MG63 (cell line): ENCODE measurements around the gene CGB3. TPM values are rescaled to one million over a fixed set of nuclear protein-coding genes. Genes with fewer than 3 reads are reported as not detected.
"Not testable (repeated sequence)": the region's sequence is repeated elsewhere in the genome, so short reads cannot be mapped to it uniquely, and the experiment has no call there.

ENCODE experiments used
- DNase-seq: peaks from one replicate; pipeline ENCODE4 v3.0.0-alpha.2; 2020
- H3K27me3 ChIP-seq: fragments of 250-450 bp; sonication (Bioruptor Pico); 2 replicates; pipeline ENCODE4 v1.5.1; 2020; ENCODE audit warnings: mild to moderate bottlenecking, moderate library complexity
- H3K36me3 ChIP-seq: fragments of 250-450 bp; sonication (Bioruptor Pico); 2 replicates; pipeline ENCODE4 v1.5.1; 2020; ENCODE audit warnings: mild to moderate bottlenecking, moderate library complexity
- H3K4me3 ChIP-seq: fragments of 250-450 bp; sonication (Bioruptor Pico); 2 replicates; pipeline ENCODE4 v1.5.1; 2020; ENCODE audit warnings: mild to moderate bottlenecking, moderate library complexity
- H3K9me3 ChIP-seq: fragments of 250-450 bp; sonication (Bioruptor Pico); 2 replicates; pipeline ENCODE4 v1.5.1; 2020; ENCODE audit warnings: mild to moderate bottlenecking, moderate library complexity
- total RNA-seq: library from RNA; depleted of rRNA; stranded (reverse); fragments of >200 nt; shearing (Covaris generic); gene quantifications from 2 replicates; pipeline ENCODE4 v1.2.3, GENCODE V29; 2014; ENCODE audit warnings: low replicate concordance

Gene CGB3
- total RNA-seq, 1 experiment from 2014 or later = not detected

DNA sequence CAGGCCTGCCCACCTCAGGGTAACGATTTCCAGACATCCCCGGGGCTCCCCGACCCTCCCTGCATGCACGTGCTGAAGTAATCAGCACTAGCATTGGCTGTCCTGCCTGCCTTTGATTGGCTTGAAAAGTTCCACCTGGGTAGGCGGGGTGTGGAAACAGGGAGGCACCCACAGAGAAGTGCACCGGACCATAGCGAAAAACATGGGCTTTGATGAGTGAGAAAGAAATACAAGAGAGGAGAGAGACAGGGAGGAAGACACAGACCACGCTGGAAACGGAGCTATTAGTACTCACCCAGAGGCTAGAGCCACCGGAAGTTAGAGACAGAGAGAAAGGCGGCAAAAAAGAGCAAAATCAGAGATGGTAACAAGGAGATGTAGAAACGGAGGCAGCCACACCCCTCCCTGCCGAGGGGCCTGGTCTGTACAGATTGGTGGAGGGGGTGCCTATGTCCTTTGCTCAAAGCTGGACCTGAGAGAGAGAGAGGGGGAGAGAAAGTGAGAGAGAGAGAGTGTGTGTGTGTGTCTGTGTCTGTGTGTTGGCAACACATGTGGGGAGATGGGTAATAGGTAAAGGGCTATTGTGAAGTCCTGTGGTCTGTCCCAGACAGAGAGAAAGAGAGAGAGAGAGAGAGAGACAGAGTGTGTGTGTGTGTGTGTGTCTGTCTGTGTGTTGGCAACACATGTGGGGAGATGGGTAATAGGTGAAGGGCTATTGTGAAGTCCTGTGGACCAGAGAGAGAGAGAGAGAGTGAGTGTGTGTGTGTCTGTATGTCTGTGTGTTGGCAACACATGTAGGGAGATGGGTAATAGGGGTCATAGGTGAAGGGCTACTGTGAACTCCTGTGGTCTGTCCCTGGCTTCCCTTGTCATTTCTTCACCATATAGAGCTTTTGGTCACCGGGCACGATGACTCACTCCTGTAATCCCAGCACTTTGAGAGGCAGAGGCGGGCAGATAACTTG lies 2.9 kb downstream of the CGB3 start:
- peak; percentile 41 for DNase-seq
- no peak overlapping the region for H3K4me3 ChIP-seq
- no peaks in the 10 kb centered on the region for H3K36me3 ChIP-seq
- peaks cover 11% of the 10 kb centered on the region for H3K27me3 ChIP-seq
- no peaks in the 10 kb centered on the region for H3K9me3 ChIP-seq

DNA sequence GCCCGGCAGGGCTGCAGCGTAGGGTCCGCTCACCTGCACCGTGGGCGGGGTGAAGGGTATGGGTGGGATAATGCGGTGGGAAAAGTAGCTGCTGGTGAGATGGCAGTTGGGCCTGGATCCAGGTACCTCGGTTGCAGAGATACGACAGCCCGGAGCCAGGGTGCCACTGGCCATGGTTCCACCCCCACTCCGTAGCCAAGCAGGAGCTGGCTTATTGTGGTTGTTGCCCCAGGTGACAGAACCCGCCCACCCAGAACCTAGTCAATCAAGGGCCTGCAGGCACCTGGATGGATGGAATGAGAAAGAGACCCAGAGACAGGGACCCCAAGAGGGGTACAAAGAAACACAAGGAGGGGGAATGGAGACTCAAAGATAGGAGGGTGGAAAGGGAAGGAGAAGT lies 3.8 kb downstream of the CGB3 start:
- DNase-seq = no peak
- H3K36me3 ChIP-seq = peaks cover 6% of the 10 kb centered on the region
- H3K9me3 ChIP-seq = no peaks in the 10 kb centered on the region
- H3K4me3 ChIP-seq = no peak overlapping the region
- peaks cover 11% of the 10 kb centered on the region for H3K27me3 ChIP-seq

DNA sequence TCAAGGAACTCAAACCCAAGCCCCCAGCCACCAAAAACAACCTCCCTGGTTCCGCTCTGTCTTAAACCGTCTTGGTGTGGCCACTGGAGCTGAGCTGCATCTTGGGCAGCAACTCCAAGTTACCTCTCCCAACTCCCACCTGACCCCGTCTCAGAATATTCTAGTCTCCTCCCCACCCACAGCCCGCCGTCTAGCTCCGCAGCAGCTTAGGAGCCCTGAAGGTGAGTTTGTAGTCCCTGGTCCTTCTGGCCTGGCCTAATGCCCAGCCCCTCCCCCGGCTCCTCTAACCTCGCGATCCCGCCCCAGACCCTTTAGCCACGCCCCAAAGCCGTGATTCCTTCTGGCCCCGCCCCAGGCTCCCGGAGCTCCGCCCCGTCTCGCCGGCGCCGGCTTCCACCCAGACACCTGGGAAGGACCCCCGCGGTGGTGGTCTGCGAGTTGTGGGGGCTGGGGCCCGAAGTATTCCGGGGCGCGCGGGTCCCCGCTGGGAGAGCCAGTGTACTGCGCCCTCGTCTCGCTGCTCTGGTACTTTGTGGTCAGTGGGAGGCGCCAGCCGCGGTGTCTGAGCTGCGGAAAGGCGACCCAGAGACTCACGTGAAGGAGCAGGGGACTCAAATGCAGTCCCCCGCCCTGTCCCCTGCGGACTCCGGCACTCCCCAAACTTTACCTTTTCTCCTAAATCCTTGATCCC lies 4.7 kb downstream of the CGB3 start:
- peak; percentile 64 for DNase-seq

DNA sequence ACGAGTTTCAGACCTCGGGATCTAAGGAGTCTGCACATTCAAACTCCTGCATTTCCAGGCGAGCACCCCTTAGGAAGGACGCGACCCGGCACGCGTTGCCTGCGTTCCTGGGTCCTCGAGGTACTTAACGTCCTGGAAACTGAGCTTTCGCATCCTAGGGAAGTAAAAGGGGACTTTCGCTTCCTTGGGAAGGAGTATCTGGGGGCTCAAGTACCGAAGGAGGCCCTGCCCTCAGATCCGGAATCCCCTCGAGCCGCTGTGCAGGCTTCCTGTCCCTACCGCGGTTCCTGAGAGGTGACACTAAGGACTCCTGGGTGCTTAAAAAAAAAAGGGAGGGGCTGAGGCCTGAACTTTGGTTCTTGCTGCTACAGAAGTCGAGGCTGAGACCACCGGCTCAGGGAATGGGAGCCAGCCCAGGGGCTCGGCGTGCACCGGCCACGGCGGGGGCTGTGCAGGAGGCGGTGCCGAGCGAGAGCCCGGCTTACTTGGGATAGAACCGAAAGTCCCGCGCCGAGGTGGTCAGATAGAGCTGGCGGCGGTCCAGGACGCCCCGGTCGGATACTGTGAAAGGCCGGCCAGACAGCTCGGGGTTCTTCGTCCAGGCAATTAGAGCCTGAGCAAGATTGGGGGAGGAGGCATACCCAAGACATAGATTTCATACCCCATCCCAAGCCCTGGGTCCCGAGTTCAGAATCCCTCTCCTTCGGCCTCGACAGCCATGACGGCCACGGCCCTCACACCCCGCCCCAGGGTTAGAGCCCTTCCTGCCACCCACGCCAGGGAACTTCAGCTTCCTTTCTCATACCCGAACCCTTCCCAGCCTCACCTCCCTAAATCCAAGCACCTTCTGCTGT lies 5.5 kb downstream of the CGB3 start:
- DNase-seq = not testable (repeated sequence)

More for the DNA sequence above, 4.7 kb downstream of the CGB3 start:
- H3K36me3 ChIP-seq = peaks cover 16% of the 10 kb centered on the region
- peaks cover 11% of the 10 kb centered on the region for H3K27me3 ChIP-seq
- H3K9me3 ChIP-seq = no peaks in the 10 kb centered on the region
- peak overlapping the region; percentile 40 for H3K4me3 ChIP-seq

DNA sequence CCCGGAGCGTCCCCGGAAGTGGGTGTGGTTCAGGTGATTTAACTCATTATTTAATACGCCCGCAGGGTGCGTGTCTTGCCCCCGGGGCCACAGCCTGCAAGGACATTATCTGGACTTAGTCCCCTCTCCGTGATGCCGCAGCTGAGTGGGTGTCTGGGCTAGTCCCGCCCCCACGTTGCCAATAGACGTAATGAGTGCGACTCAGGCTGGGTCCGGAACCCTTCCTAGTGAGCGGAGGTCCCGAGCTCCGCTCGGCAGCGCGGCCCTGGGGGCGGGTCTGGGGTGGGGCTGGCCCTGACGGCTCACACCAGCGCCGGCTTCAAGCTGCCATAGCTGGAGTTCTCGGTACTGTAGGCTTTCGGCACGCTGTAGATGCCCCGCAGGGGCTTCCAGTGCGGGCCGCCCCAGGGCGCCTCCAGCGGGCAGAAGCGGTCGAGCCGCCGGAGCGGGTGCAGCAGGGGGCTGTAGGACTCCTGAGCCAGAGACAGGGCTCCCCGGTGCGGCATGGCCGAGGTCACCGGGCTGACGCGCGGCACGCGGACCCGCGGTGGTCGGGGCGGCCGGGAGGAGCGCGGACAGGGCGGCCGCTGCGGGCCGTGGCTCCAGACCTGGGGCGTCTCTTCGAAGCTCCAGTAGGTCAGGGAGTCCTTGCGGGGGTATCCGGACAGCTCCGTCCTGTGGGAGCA lies 6.3 kb downstream of the CGB3 start:
- Histone ChIP-seq H3K4me3 (no peak overlapping the region), H3K27me3 (peaks cover 11% of the 10 kb centered on the region), H3K36me3 (peaks cover 28% of the 10 kb centered on the region), H3K9me3 (no peaks in the 10 kb centered on the region)
- DNase-seq = peak; percentile 60

More for the DNA sequence above, 5.5 kb downstream of the CGB3 start:
- H3K36me3 ChIP-seq = peaks cover 24% of the 10 kb centered on the region
- not testable (repeated sequence) for H3K9me3 ChIP-seq, H3K4me3 ChIP-seq
- H3K27me3 ChIP-seq = peaks cover 11% of the 10 kb centered on the region

DNA sequence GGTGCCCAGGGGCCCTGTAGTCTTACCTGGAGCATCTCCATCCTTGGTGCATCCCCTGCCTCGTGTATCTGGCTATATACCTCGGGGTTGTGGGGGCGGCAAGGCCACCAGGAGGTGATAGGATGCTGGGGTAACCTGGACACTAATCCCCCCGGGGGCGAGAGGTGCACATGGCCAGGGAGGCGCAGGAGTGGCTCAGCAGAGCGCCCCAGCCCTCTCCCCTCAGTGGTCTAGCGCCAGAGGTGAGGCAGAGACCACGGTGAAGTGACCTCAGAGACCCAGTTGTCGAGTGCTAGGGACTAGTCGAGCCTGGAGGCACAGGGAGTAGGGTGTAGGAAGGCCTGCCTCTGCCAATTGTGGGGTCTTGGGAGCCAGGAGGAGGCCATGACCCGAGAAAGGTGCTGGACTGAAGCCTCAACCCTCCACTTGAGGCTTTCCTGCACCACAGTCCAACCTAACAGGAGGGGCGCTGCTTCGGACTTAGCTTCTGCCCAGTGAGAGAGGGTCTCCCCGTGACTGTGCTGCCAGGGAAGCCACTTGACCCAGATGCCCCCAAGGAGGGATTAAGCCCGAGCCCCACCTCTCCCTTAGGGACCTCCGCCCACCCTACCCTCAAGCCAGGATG lies 7.0 kb downstream of the CGB3 start, which contains the start of gene LHB:
TSS of gene LHB (minus strand) at position 51 of the 625 bp plus-strand sequence. CDS start at position 41, 10 bp downstream.
- Histone ChIP-seq H3K9me3 (no peaks in the 10 kb centered on the region), H3K36me3 (peaks cover 35% of the 10 kb centered on the region), H3K4me3 (no peak within 1 kb of the TSS), H3K27me3 (peaks cover 11% of the 10 kb centered on the region)
- no peak for DNase-seq

DNA sequence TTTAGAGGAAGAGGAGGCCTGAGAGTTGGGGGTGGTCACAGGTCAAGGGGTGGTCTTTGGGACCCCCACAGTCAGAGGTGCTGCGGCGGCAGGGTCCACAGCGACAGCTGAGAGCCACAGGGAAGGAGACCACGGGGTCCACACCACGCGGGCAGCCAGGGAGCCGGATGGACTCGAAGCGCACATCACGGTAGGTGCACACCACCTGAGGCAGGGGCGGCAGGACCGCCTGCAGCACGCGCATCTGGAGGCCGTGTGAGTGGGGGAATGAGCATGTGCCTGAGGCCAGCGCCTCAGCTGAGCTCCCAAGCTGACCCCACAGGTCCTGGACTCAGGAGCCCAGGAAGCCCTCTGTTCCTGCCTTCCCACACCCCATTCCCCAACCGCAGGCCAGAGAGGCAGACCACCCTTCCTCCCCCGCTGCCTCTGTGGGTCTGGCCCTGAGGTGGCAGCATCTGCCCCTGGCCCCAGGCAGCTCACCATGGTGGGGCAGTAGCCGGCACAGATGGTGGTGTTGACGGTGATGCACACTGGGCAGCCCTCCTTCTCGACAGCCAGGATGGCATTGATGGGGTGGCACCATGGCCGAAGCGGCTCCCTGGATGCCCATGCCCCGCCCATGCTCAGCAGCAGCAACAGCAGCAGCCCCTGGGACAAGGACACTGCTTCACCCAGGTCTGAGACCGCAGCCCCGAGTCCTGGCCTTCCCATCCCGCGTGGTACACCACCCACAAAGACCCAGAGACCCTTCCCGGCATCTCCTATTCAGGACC lies 7.9 kb downstream of the CGB3 start:
- no peak for DNase-seq
- H3K9me3 ChIP-seq = no peaks in the 10 kb centered on the region
- H3K27me3 ChIP-seq = peaks cover 11% of the 10 kb centered on the region
- peaks cover 41% of the 10 kb centered on the region for H3K36me3 ChIP-seq
- no peak overlapping the region for H3K4me3 ChIP-seq

DNA sequence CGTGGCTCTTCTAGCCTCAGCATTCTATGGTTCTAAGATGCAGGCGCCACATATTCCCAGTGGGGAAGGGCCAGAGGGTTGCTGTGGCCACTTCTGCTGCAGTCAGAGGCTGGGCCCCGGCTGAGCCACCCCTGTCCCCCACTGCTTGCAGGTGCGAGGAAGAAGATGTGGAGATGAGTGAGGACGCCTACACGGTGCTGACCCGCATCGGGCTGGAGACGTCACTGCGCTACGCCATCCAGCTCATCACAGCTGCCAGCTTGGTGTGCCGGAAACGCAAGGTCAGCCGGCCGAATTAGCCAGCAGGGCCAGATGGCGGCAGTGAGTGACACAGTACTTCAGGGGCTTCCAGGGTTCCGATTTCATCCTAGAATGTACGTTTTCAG lies 9.3 kb downstream of the CGB3 start:
- H3K4me3 ChIP-seq = no peak overlapping the region
- H3K27me3 ChIP-seq = peaks cover 11% of the 10 kb centered on the region
- no peak for DNase-seq
- no peaks in the 10 kb centered on the region for H3K9me3 ChIP-seq
- H3K36me3 ChIP-seq = peaks cover 51% of the 10 kb centered on the region

DNA sequence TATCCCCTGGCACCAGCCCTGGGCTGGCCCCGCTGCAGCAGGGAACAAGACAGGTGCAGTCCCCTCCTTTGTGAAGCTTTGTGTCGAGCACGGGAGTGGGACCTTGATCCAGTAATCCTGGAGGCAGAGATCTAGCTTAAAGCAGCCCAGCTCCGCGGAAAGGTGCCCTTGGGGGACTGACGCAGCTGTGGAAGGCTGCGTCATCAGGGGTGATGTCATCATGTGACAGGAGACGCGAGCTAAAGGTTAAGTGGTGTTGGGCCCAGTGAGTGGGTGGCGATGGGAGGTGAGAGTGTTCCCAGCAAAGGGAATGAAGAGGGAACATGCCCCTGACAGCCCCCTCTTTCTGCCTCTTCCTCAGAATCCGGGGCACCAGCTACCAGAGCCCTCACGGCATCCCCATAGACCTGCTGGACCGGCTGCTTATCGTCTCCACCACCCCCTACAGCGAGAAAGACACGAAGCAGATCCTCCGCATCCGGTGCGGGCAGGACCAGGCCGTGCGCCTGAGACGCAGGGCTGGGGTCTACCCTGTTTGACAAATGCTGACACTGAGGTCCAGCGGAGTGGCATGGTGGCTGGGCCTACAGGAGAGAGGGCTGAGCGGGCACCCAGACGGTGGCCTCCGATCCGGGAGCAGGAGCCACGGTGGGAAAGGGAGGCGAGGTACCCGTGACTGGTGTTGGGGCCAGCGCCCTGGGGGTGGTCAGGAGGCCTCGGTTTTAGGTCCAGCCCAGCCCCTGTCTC lies 9.8 kb downstream of the CGB3 start:
- H3K4me3 ChIP-seq = no peak overlapping the region
- no peaks in the 10 kb centered on the region for H3K9me3 ChIP-seq
- H3K36me3 ChIP-seq = peaks cover 56% of the 10 kb centered on the region
- DNase-seq = no peak
- H3K27me3 ChIP-seq = peaks cover 6% of the 10 kb centered on the region

DNA sequence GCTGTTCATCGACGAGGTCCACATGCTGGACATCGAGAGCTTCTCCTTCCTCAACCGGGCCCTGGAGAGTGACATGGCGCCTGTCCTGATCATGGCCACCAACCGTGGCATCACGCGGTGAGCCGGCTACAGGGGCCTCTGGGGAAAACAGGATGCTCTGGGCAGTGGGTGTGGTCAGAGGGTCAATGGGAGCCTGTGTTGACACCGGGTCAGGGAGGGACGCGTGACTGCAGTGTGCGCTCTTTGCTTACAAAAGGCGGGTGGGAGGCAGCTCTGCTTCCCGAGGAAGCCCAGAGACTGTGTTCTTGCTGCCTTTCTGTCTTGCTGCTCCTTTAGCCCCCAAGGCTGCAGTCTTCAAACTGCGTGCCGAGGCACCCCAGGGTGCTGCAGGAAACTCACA lies 12.9 kb downstream of the CGB3 start:
- H3K9me3 ChIP-seq = no peaks in the 10 kb centered on the region
- peaks cover 80% of the 10 kb centered on the region for H3K36me3 ChIP-seq
- H3K4me3 ChIP-seq = no peak overlapping the region
- DNase-seq = no peak
- H3K27me3 ChIP-seq = no peaks in the 10 kb centered on the region

DNA sequence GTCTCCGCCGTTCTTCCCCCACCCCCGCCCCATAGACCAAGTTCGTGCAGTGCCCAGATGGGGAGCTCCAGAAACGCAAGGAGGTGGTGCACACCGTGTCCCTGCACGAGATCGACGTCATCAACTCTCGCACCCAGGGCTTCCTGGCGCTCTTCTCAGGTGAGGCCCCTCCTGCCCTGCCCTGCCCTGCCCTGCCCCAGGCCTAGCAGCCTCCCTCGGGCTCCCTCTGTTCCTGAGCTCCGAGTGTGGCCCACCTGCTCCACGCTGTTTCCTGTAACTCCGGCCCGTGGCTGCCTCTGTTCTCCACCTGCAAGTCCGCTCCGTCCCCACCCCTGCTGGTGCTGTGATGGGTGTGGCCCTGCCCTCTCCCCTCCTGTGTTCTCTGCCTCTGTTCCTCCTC lies 13.7 kb downstream of the CGB3 start:
- no peak for DNase-seq
- no peak overlapping the region for H3K4me3 ChIP-seq
- no peaks in the 10 kb centered on the region for H3K27me3 ChIP-seq
- H3K36me3 ChIP-seq = peaks cover 82% of the 10 kb centered on the region
- no peaks in the 10 kb centered on the region for H3K9me3 ChIP-seq

DNA sequence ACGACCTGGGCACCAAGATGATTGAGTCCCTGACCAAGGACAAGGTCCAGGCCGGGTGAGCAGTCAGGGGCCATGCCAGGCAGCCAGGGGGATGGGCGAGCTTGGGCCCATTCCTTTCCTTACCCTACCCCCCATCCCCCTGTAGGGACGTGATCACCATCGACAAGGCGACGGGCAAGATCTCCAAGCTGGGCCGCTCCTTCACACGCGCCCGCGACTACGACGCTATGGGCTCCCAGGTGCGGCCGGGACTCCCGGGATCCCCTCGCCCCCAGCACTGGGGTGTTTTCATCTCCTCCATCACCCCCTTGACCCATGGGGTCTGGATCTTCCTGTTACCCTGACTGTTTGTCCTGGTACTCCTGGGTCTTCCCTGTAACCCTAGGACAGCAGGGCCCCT lies 14.3 kb downstream of the CGB3 start:
- no peak overlapping the region for H3K4me3 ChIP-seq
- no peak for DNase-seq
- no peaks in the 10 kb centered on the region for H3K9me3 ChIP-seq
- no peaks in the 10 kb centered on the region for H3K27me3 ChIP-seq
- peaks cover 81% of the 10 kb centered on the region for H3K36me3 ChIP-seq

DNA sequence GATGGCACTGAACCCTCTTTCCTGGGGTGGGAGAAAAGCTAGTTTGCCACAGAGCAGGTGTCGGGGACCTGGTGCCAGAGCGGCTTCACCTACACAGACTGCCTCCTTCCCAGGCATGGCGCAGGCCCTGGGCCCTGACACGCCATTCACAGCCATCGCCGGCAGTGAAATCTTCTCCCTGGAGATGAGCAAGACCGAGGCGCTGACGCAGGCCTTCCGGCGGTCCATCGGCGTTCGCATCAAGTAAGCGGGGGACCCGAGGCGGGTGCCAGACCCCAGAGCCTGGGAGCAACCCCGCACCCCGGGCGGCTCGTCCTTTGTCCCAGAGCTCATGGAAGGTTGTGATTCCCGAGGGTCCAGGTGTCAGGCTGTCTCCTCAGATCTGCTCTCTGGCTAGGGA lies 17.2 kb downstream of the CGB3 start:
- Histone ChIP-seq H3K36me3 (peaks cover 82% of the 10 kb centered on the region), H3K27me3 (no peaks in the 10 kb centered on the region), H3K4me3 (no peak overlapping the region), H3K9me3 (no peaks in the 10 kb centered on the region)
- no peak for DNase-seq

DNA sequence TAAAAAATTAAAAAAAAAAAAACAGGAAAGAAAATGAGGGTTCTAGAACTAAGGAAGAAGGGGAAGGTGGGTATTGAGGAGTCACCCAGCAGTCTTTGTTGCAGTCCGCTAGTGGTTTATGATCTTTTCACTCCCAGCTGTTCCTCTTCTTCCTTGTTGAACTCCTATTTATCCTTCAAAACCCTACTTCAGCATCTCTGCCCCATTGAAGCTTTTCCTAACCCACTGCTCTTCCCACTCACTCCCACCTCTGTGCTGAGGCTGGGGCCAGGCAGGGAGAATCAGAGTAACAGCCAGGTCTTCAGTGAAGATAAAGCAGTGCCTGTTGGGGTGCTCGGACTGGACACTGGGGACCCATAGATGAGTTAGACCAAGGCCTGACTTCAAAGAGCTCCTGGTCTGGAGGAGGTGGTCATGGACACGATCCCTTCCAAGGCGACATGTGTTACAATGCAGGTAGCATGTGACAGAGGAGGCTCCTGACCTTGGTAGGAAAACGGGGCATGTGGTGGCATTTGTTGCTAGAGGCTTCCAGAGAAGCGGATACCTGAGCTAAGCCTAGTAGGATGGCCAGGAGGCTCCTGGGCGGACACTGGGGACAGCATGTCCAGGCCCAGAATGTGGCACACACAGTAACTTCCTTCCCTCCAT lies 19.0 kb downstream of the CGB3 start:
- DNase-seq = no peak
- H3K27me3 ChIP-seq = no peaks in the 10 kb centered on the region
- H3K36me3 ChIP-seq = peaks cover 82% of the 10 kb centered on the region
- H3K4me3 ChIP-seq = no peak overlapping the region
- H3K9me3 ChIP-seq = no peaks in the 10 kb centered on the region
